Right hindlimb (tissue), 1 donor: Measurements from ENCODE around the gene POLA2.
A peak's percentile ranks its signal among the peaks of the same experiment; 100 is the strongest.

Source experiments
- DNase-seq: peaks from one replicate; pipeline ENCODE4 v3.0.0-alpha.2; 2018

The POLA2 gene

GRCh38 chr11:65288706-65289536 lies 27.2 kb downstream of the POLA2 start:
- DNase-seq = peak; percentile 78

- DNase-seq = peak; percentile 96
Observed at GRCh38 chr11:65290448-65291165, 28.8 kb downstream of the POLA2 start.

GRCh38 chr11:65291613-65292012 lies 29.9 kb downstream of the POLA2 start:
- no peak for DNase-seq

GRCh38 chr11:65292890-65293289 lies 31.1 kb downstream of the POLA2 start:
- DNase-seq = no peak

- DNase-seq = peak; percentile 70
Observed at GRCh38 chr11:65293909-65294381, 32.2 kb downstream of the POLA2 start.

- DNase-seq = no peak
Observed at GRCh38 chr11:65295001-65295400, 33.2 kb downstream of the POLA2 start.

GRCh38 chr11:65295571-65296341 lies 34.0 kb downstream of the POLA2 start:
- no peak for DNase-seq

GRCh38 chr11:65297026-65297672 lies 35.4 kb downstream of the POLA2 start:
- no peak for DNase-seq

GRCh38 chr11:65298131-65298535 lies 36.4 kb downstream of the POLA2 start:
- DNase-seq = peak; percentile 93

- DNase-seq = peak; percentile 89
Observed at GRCh38 chr11:65298655-65299179, 37.0 kb downstream of the POLA2 start.

- no peak for DNase-seq
Observed at GRCh38 chr11:65300621-65301275, 39.0 kb downstream of the POLA2 start.

- DNase-seq = peak; percentile 84
Observed at GRCh38 chr11:65301491-65302329, 39.9 kb downstream of the POLA2 start.

GRCh38 chr11:65303555-65303954 lies 41.8 kb downstream of the POLA2 start:
- no peak for DNase-seq

- no peak for DNase-seq
Observed at GRCh38 chr11:65304110-65304509, 42.3 kb downstream of the POLA2 start.

GRCh38 chr11:65304613-65305012 lies 42.9 kb downstream of the POLA2 start:
- DNase-seq = no peak

- peak; percentile 71 for DNase-seq
Observed at GRCh38 chr11:65305501-65306268, 43.9 kb downstream of the POLA2 start.

- DNase-seq = no peak
Observed at GRCh38 chr11:65307298-65308229, 45.8 kb downstream of the POLA2 start.

GRCh38 chr11:65308281-65308891 lies 46.6 kb downstream of the POLA2 start:
- no peak for DNase-seq
